ENCODE results near the gene ALDH3B2. TPM values are rescaled to one million over a fixed set of nuclear protein-coding genes. Genes with fewer than 3 reads are reported as not detected.
"Not testable (repeated sequence)": the region's sequence is repeated elsewhere in the genome, so short reads cannot be mapped to it uniquely, and the experiment has no call there.

The ALDH3B2 gene
- polyA plus RNA-seq, 1 of the 3 experiments (the other 2 are of a cell fraction), result not detected

DNA sequence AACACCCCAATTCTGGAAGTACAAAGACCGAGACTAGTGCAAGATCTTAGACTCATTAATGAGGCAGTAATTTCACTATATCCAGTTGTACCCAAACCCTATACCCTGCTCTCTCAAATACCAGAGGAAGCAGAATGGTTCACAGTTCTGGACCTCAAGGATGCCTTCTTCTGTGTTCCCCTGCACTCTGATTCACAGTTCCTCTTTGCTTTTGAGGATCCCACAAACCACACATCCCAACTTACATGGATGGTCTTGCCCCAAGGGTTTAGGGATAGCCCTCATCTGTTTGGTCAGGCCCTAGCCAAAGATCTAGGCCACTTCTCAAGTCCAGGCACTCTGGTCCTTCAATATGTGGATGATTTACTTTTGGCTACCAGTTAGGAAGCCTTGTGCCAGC, 50.6 kb downstream of the ALDH3B2 start:
- CTCF ChIA-PET; H3K9me2 ChIP-seq; H4K20me1 ChIP-seq (ENCODE audit: insufficient read depth); H2AFZ ChIP-seq (ENCODE audit: low read depth); POLR2A ChIA-PET; H3K4me3 ChIP-seq (ENCODE audit: low read depth in 2 of 2, low read length in 1 of 2); H3K27me3 ChIP-seq (ENCODE audit: insufficient read depth); H3K36me3 ChIP-seq (replicated peaks in 1 of 2; ENCODE audit: control insufficient read depth in 1 of 2, insufficient read depth in 2 of 2, low read length in 1 of 2); DNase-seq; H3K79me2 ChIP-seq (ENCODE audit: insufficient read depth); H3K4me1 ChIP-seq (ENCODE audit: control insufficient read depth in 1 of 2, insufficient read depth in 2 of 2, low read depth in 1 of 2, low read length in 1 of 2); H3K27ac ChIP-seq (ENCODE audit: low read depth in 2 of 2, low read length in 1 of 2); H3F3A ChIP-seq (replicated peaks; ENCODE audit: insufficient read depth); H3K4me2 ChIP-seq; H3K9me3 ChIP-seq; H3K9ac ChIP-seq: not testable (repeated sequence)
- 91% methylated on average over 1 of the region's 1 CpG for WGBS (ENCODE audit: low lambda C conversion rate)

DNA sequence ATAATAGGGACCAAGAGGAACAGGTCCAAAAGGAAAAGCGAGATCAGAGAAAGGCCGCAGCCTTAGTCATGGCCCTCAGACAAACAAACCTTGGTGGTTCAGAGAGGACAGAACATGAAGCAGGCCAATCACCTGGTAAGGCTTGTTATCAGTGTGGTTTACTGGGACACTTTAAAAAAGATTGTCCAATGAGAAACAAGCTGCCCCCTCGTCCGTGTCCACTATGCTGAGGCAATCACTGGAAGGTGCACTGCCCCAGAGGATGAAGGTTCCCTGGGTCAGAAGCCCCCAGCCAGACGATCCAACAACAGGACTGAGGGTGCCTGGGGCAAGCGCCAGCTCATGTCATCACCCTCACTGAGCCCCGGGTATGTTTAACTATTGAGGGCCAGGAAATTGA, 51.5 kb downstream of the ALDH3B2 start:
- H3K27me3 ChIP-seq (ENCODE audit: insufficient read depth); H3K9me3 ChIP-seq; H3K9ac ChIP-seq; H4K20me1 ChIP-seq (ENCODE audit: insufficient read depth); POLR2A ChIA-PET; H3K36me3 ChIP-seq (replicated peaks in 1 of 2; ENCODE audit: control insufficient read depth in 1 of 2, insufficient read depth in 2 of 2, low read length in 1 of 2); H3K4me3 ChIP-seq (ENCODE audit: low read depth in 2 of 2, low read length in 1 of 2); H3K79me2 ChIP-seq (ENCODE audit: insufficient read depth); CTCF ChIA-PET; H3F3A ChIP-seq (replicated peaks; ENCODE audit: insufficient read depth); H3K4me1 ChIP-seq (ENCODE audit: control insufficient read depth in 1 of 2, insufficient read depth in 2 of 2, low read depth in 1 of 2, low read length in 1 of 2); H2AFZ ChIP-seq (ENCODE audit: low read depth); DNase-seq; H3K27ac ChIP-seq (ENCODE audit: low read depth in 2 of 2, low read length in 1 of 2); H3K4me2 ChIP-seq; H3K9me2 ChIP-seq: not testable (repeated sequence)
- 57% methylated on average over 6 of the region's 7 CpGs for WGBS (ENCODE audit: low lambda C conversion rate)

DNA sequence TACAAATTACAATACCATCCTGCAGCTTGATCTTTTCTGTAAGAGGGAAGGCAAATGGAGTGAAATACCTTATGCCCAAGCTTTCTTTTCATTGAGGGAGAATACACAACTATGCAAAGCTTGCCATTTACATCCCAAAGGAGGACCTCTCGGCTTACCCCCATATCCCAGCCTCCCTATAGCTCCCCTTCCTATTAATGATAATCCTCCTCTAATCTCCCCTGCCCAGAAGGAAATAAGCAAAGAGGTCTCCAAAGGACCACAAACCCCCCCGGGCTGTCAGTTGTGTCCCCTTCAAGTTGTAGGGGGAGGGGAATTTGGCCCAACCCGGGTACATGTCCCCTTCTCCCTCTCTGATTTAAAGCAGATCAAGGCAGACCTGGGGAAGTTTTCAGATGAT, 52.5 kb downstream of the ALDH3B2 start:
- H3K79me2 ChIP-seq (ENCODE audit: insufficient read depth); H3K27me3 ChIP-seq (ENCODE audit: insufficient read depth); H3K4me2 ChIP-seq; H2AFZ ChIP-seq (ENCODE audit: low read depth); DNase-seq; H3K36me3 ChIP-seq (replicated peaks in 1 of 2; ENCODE audit: control insufficient read depth in 1 of 2, insufficient read depth in 2 of 2, low read length in 1 of 2); POLR2A ChIA-PET; H3K9ac ChIP-seq; H3F3A ChIP-seq (replicated peaks; ENCODE audit: insufficient read depth); H3K9me2 ChIP-seq; H3K9me3 ChIP-seq; H3K4me3 ChIP-seq (ENCODE audit: low read depth in 2 of 2, low read length in 1 of 2); CTCF ChIA-PET; H4K20me1 ChIP-seq (ENCODE audit: insufficient read depth); H3K4me1 ChIP-seq (ENCODE audit: control insufficient read depth in 1 of 2, insufficient read depth in 2 of 2, low read depth in 1 of 2, low read length in 1 of 2); H3K27ac ChIP-seq (ENCODE audit: low read depth in 2 of 2, low read length in 1 of 2): not testable (repeated sequence)
- 55% methylated on average over 3 of the region's 3 CpGs for WGBS (ENCODE audit: low lambda C conversion rate)

DNA sequence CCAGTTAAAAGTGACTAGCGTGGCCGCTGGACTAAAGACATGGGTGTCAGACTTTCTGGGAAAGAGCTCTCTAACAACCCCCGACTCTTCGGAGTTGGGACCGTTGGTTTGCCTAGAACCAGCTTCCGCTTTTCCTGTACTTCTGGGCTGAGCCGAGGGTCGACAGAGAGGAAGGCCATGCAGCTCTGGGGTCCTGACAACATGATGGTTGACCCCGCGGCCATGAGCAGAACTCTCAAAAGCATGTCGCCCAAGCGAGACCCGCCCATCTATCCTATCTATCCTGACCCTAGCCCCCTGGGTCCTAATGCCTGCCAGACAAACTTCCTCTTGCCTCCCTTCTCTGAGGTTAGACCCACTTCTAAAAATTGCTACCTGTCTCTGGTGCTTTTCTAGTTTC, 53.8 kb downstream of the ALDH3B2 start:
- CTCF ChIA-PET, result interaction anchor here (1.2 to 1.3 kb wide), 2 partner anchors 8 to 10 kb away, joined by 3 to 7 read pairs; partner anchors contain the start of gene NUDT8
- H3K4me2 ChIP-seq; H3K4me3 ChIP-seq (ENCODE audit: low read depth in 2 of 2, low read length in 1 of 2); H3K79me2 ChIP-seq (ENCODE audit: insufficient read depth); H3K9ac ChIP-seq; H4K20me1 ChIP-seq (ENCODE audit: insufficient read depth); H3K27me3 ChIP-seq (ENCODE audit: insufficient read depth); H3K36me3 ChIP-seq (replicated peaks in 1 of 2; ENCODE audit: control insufficient read depth in 1 of 2, insufficient read depth in 2 of 2, low read length in 1 of 2); H3F3A ChIP-seq (replicated peaks; ENCODE audit: insufficient read depth); H3K27ac ChIP-seq (ENCODE audit: low read depth in 2 of 2, low read length in 1 of 2); POLR2A ChIA-PET; H2AFZ ChIP-seq (ENCODE audit: low read depth); H3K4me1 ChIP-seq (ENCODE audit: control insufficient read depth in 1 of 2, insufficient read depth in 2 of 2, low read depth in 1 of 2, low read length in 1 of 2); H3K9me2 ChIP-seq; DNase-seq; H3K9me3 ChIP-seq: not testable (repeated sequence)
- 55% methylated on average over 6 of the region's 13 CpGs for WGBS (ENCODE audit: low lambda C conversion rate)

DNA sequence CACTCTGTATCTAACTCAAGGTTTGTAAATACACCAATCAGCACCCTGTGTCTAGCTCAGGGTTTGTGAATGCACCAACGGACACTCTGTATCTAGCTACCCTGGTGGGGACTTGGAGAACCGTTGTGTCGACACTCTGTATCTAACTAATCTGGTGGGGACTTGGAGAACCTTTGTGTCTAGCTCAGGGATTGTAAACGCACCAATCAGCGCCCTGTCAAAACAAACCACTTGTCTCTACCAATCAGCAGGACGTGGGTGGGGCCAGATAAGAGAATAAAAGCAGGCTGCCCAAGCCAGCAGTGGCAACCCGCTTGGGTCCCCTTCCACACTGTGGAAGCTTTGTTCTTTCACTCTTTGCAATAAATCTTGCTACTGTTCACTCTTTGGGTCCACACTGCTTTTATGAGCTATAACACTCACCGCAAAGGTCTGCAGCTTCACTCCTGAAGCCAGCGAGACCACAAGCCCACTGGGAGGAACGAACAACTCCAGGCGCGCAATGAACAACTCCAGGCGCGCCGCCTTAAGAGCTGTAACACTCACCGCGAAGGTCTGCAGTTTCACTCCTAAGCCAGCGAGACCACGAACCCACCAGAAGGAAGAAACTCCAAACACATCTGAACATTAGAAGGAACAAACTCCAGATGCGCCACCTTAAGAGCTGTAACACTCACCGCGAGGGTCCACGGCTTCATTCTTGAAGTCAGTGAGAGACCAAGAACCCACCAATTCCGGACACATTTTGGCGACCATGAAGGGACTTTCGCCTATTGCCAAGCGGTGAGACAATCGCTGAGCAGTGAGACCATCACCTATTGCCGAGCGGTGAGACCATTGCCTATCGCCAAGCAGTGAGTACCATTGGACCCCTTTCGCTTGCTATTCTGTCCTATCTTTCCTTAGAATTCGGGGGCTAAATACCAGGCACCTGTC, 54.5 kb downstream of the ALDH3B2 start:
- H3K4me3 ChIP-seq (ENCODE audit: low read depth in 2 of 2, low read length in 1 of 2); H4K20me1 ChIP-seq (ENCODE audit: insufficient read depth); H3K27me3 ChIP-seq (ENCODE audit: insufficient read depth); H3F3A ChIP-seq (replicated peaks; ENCODE audit: insufficient read depth); H3K9me2 ChIP-seq; H2AFZ ChIP-seq (ENCODE audit: low read depth); H3K27ac ChIP-seq (ENCODE audit: low read depth in 2 of 2, low read length in 1 of 2); POLR2A ChIA-PET; H3K4me1 ChIP-seq (ENCODE audit: control insufficient read depth in 1 of 2, insufficient read depth in 2 of 2, low read depth in 1 of 2, low read length in 1 of 2); H3K9me3 ChIP-seq; H3K4me2 ChIP-seq; H3K9ac ChIP-seq; DNase-seq; H3K36me3 ChIP-seq (replicated peaks in 1 of 2; ENCODE audit: control insufficient read depth in 1 of 2, insufficient read depth in 2 of 2, low read length in 1 of 2); H3K79me2 ChIP-seq (ENCODE audit: insufficient read depth): not testable (repeated sequence)
- CTCF ChIA-PET, result interaction anchor here (1.2 to 1.3 kb wide), 2 partner anchors 9 to 11 kb away, joined by 3 to 7 read pairs; partner anchors contain the start of gene NUDT8
- 78% methylated on average over 32 of the region's 33 CpGs for WGBS (ENCODE audit: low lambda C conversion rate)

DNA sequence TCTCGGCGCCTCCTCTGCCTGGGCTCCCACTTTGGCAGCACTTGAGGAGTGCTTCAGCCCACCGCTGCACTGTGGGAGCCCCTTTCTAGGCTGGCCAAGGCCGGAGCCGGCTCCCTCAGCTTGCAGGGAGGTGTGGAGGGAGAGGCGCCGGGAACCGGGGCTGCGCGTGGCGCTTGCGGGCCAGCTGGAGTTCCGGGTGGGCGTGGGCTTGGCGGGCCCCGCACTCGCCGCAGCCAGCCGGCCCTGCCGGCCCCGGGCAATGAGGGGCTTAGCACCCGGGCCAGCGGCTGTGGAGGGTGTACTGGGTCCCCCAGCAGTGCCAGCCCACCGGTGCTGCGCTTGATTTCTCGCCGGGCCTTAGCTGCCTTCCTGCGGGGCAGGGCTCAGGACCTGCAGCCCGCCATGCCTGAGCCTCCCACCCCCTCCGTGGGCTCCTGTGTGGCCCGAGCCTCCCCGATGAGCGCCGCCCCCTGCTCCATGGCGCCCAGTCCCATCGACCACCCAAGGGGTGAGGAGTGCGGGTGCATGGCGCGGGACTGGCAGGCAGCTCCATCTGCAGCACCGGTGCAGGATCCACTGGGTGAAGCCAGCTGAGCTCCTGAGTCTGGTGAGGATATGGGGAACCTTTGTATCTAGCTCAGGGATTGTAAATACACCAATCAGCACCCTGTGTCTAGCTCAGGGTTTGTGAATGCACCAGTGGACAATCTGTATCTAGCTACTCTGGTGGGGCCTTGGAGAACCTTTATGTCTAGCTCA, 55.3 kb downstream of the ALDH3B2 start:
- DNase-seq; H3K27me3 ChIP-seq (ENCODE audit: insufficient read depth); H3K79me2 ChIP-seq (ENCODE audit: insufficient read depth); H3K9me2 ChIP-seq; H2AFZ ChIP-seq (ENCODE audit: low read depth); H4K20me1 ChIP-seq (ENCODE audit: insufficient read depth); H3K4me1 ChIP-seq (ENCODE audit: control insufficient read depth in 1 of 2, insufficient read depth in 2 of 2, low read depth in 1 of 2, low read length in 1 of 2); H3K36me3 ChIP-seq (replicated peaks in 1 of 2; ENCODE audit: control insufficient read depth in 1 of 2, insufficient read depth in 2 of 2, low read length in 1 of 2); H3K4me3 ChIP-seq (ENCODE audit: low read depth in 2 of 2, low read length in 1 of 2); POLR2A ChIA-PET; H3K4me2 ChIP-seq; H3K9ac ChIP-seq; H3K9me3 ChIP-seq; H3K27ac ChIP-seq (ENCODE audit: low read depth in 2 of 2, low read length in 1 of 2); H3F3A ChIP-seq (replicated peaks; ENCODE audit: insufficient read depth): not testable (repeated sequence)
- 71% methylated on average over 13 of the region's 40 CpGs for WGBS (ENCODE audit: low lambda C conversion rate)
- CTCF ChIA-PET, result interaction anchor here (1.2 to 7.1 kb wide), 2 partner anchors 10 kb away, joined by 7 to 107 read pairs; partner anchors contain the start of gene NUDT8

Measured in SK-N-SH (cell line).